IMR-90 (cell line): Measurements from ENCODE around the gene EML5. TPM values are rescaled to one million over a fixed set of nuclear protein-coding genes. Genes with fewer than 3 reads are reported as not detected.

ENCODE experiments used
- ATAC-seq: fragments of 200-7000 bp; cut with Tn5 transposase; 2 replicates; pipeline ENCODE4 v1.9.1; 2020; ENCODE audit warnings: low read depth, mild to moderate bottlenecking, moderate library complexity
- BruUV-seq: library from RNA; stranded (reverse); fragments of 400-500 nt; replicated peaks from 2 replicates; lab custom pipeline; 2021; lab: Mats Ljungman, UMichigan
- CTCF ChIA-PET: fragments of 300-600 bp; formaldehyde crosslinking; extraction: SDS; loops from one replicate; lab custom pipeline; 2021; ENCODE audit warnings: antibody characterized with exemption; lab: Yijun Ruan, JAX
- POLR2A ChIA-PET: fragments of 300-600 bp; sonication (Branson Sonifier 250); formaldehyde crosslinking; loops from one replicate; lab custom pipeline; 2022; ENCODE audit warnings: antibody characterized with exemption; ENCODE audit not compliant: unreplicated experiment; lab: Charles Lee
- DNase-seq: peaks from one replicate; pipeline ENCODE4 v3.0.0; 2013
- H2AFZ ChIP-seq: replicated peaks from 2 replicates; pipeline ENCODE3; 2013; ENCODE audit warnings: low read length, mild to moderate bottlenecking; ENCODE audit not compliant: poor library complexity
- H2AK5ac ChIP-seq: 2 replicates; pipeline ENCODE4 v1.6.1; 2013; ENCODE audit warnings: low read depth, low read length, inconsistent platforms
- H2AK9ac ChIP-seq: replicated peaks from 2 replicates; pipeline ENCODE3; 2013; ENCODE audit warnings: mild to moderate bottlenecking, low read depth, low read length, moderate library complexity; ENCODE audit not compliant: poor library complexity
- H2BK120ac ChIP-seq: 2 replicates; pipeline ENCODE4 v1.6.1; 2013; ENCODE audit warnings: low read depth, low read length, inconsistent platforms
- H2BK15ac ChIP-seq: 3 replicates; pipeline ENCODE4 v1.6.1; 2013; ENCODE audit warnings: low read depth, low read length, inconsistent platforms
- H2BK20ac ChIP-seq: 2 replicates; pipeline ENCODE4 v1.6.1; 2013; ENCODE audit warnings: low read depth, mild to moderate bottlenecking, inconsistent platforms, low read length, moderate library complexity
- H2BK5ac ChIP-seq: 2 replicates; pipeline ENCODE4 v1.6.1; 2013; ENCODE audit warnings: mild to moderate bottlenecking, low read depth, low read length, inconsistent platforms; ENCODE audit not compliant: poor library complexity, severe bottlenecking
- H3K14ac ChIP-seq: replicated peaks from 2 replicates; pipeline ENCODE4 v1.6.1; 2013; ENCODE audit warnings: low read depth, low read length, inconsistent platforms
- H3K18ac ChIP-seq: 2 replicates; pipeline ENCODE4 v1.6.1; 2013; ENCODE audit warnings: low read depth, low read length, control low read depth
- H3K23ac ChIP-seq: 2 replicates; pipeline ENCODE4 v1.6.1; 2013; ENCODE audit warnings: low read depth, low read length, inconsistent platforms
- H3K27ac ChIP-seq: 2 replicates; pipeline ENCODE4 v1.5.1; 2013; ENCODE audit warnings: mild to moderate bottlenecking, control low read depth, low read length; ENCODE audit not compliant: insufficient read depth
- H3K27me3 ChIP-seq: 2 replicates; pipeline ENCODE4 v1.6.1; 2013; ENCODE audit warnings: low read length; ENCODE audit not compliant: control insufficient read depth, insufficient read depth
- H3K36me3 ChIP-seq: 2 replicates; pipeline ENCODE4 v1.6.1; 2013; ENCODE audit warnings: low read length, mixed read lengths; ENCODE audit not compliant: control insufficient read depth, insufficient read depth
- H3K4ac ChIP-seq: 2 replicates; pipeline ENCODE4 v1.6.1; 2013; ENCODE audit warnings: low read depth, low read length, inconsistent platforms
- H3K4me1 ChIP-seq: 2 replicates; pipeline ENCODE4 v1.6.1; 2013; ENCODE audit warnings: low read length, mixed read lengths; ENCODE audit not compliant: control insufficient read depth, insufficient read depth
- H3K4me2 ChIP-seq: 2 replicates; pipeline ENCODE4 v1.6.1; 2013; ENCODE audit warnings: low read depth, mild to moderate bottlenecking, control low read depth, low read length, moderate library complexity
- H3K4me3 ChIP-seq: 2 replicates; pipeline ENCODE4 v1.5.1; 2013; ENCODE audit warnings: low read depth, mild to moderate bottlenecking, control low read depth, low read length, moderate library complexity; ENCODE audit not compliant: insufficient read depth
- H3K56ac ChIP-seq: 2 replicates; pipeline ENCODE4 v1.6.1; 2013; ENCODE audit warnings: low read length, inconsistent platforms; ENCODE audit not compliant: insufficient read depth; ENCODE audit errors: extremely low read depth
- H3K79me1 ChIP-seq, 2 experiments: 2 replicates each; pipeline ENCODE4 v1.6.1; 2013; ENCODE audit warnings: low read length in 2 of 2, inconsistent platforms in 1 of 2, low read depth in 1 of 2
- H3K9ac ChIP-seq: 2 replicates; pipeline ENCODE4 v1.6.1; 2013; ENCODE audit warnings: low read depth, low read length, control low read depth
- H3K9me1 ChIP-seq: 2 replicates; pipeline ENCODE4 v1.6.1; 2013; ENCODE audit warnings: low read length, inconsistent platforms; ENCODE audit not compliant: insufficient read depth
- H3K9me3 ChIP-seq: 2 replicates; pipeline ENCODE4 v1.6.1; 2013; ENCODE audit warnings: low read length; ENCODE audit not compliant: control insufficient read depth, insufficient read depth
- H4K20me1 ChIP-seq: 2 replicates; pipeline ENCODE4 v1.6.1; 2013; ENCODE audit warnings: low read length, inconsistent platforms; ENCODE audit not compliant: insufficient read depth
- H4K5ac ChIP-seq: 2 replicates; pipeline ENCODE4 v1.6.1; 2013; ENCODE audit warnings: mild to moderate bottlenecking, low read depth, low read length, control low read depth
- H4K8ac ChIP-seq, 2 experiments: 2 replicates each; pipeline ENCODE4 v1.6.1; 2013; ENCODE audit warnings: low read depth in 2 of 2, low read length in 2 of 2, control low read depth in 1 of 2, inconsistent platforms in 1 of 2
- H4K91ac ChIP-seq: 2 replicates; pipeline ENCODE4 v1.6.1; 2013; ENCODE audit warnings: low read depth, low read length, inconsistent platforms; ENCODE audit not compliant: insufficient read depth
- ELK1 ChIP-seq: fragments of 150-350 bp; IDR thresholded peaks from 2 replicates; pipeline ENCODE4 v1.6.1; 2016; ENCODE audit warnings: low read depth, mild to moderate bottlenecking, low read length, moderate library complexity, borderline replicate concordance
- MXI1 ChIP-seq: IDR thresholded peaks from 2 replicates; pipeline ENCODE4 v1.6.1; 2012; ENCODE audit warnings: low read depth, mild to moderate bottlenecking, low read length, moderate library complexity, borderline replicate concordance
- RAD21 ChIP-seq: IDR thresholded peaks from 2 replicates; pipeline ENCODE4 v1.6.1; 2012; ENCODE audit warnings: low read length, improper control_type of control experiment
- RCOR1 ChIP-seq: IDR thresholded peaks from 2 replicates; pipeline ENCODE4 v1.6.1; 2012; ENCODE audit warnings: mild to moderate bottlenecking, low read length, improper control_type of control experiment; ENCODE audit not compliant: insufficient replicate concordance
- SMC3 ChIP-seq: fragments of 150-350 bp; IDR thresholded peaks from 2 replicates; pipeline ENCODE4 v1.6.1; 2016; ENCODE audit warnings: low read depth, mild to moderate bottlenecking, antibody characterized with exemption, low read length, moderate library complexity
- WGBS, 2 experiments: methylation state at CpG; one replicate each; pipeline versions ENCODE4 v1.1.5 to v1.1.7; 2013; ENCODE audit warnings: missing lambda C conversion rate in 2 of 2; ENCODE audit not compliant: insufficient read length in 1 of 2; ENCODE audit errors: extremely low coverage in 2 of 2; 5-methylcytosine and 5-hydroxymethylcytosine counted together
- dilution Hi-C: fragments of 300-500 bp; cut with HindIII; formaldehyde crosslinking; loops from one replicate; pipeline ENCODE4 v1.14.3; 2018; ENCODE audit warnings: low sequenced_read_pairs; ENCODE audit not compliant: unreplicated experiment
- in situ Hi-C: fragments of 300-500 bp; cut with MboI; formaldehyde crosslinking; loops from 3 replicates; pipeline ENCODE4 v1.14.3; 2019; ENCODE audit warnings: low sequenced_read_pairs, inconsistent platforms, mixed read lengths
- intact Hi-C: fragments of 100-400 bp; cut with micrococcal nuclease; formaldehyde crosslinking; loops from 2 replicates; pipeline ENCODE4 v1.10.0; 2022
- polyA plus RNA-seq, 3 experiments: library from polyadenylated mRNA; depleted of rRNA; stranded (reverse); fragments of >200 nt; gene quantifications; 2 replicates each; pipeline ENCODE4 v1.2.3, GENCODE V29; 2012; ENCODE audit warnings: low replicate concordance in 1 of 3
- total RNA-seq: library from RNA; depleted of rRNA; stranded (reverse); fragments of >200 nt; gene quantifications from 2 replicates; pipeline ENCODE4 v1.2.3, GENCODE V29; 2012

Gene EML5
- total and polyA plus RNA-seq, 2 of the 4 experiments (the other 2 are of a cell fraction): 8.1 to 22.2 TPM

- H3K4ac ChIP-seq: no peak overlapping the region
- no peak overlapping the region for H2BK120ac ChIP-seq
- dilution Hi-C loops: no loop called here
- H2AK9ac ChIP-seq: no peak overlapping the region
- ChIA-PET POLR2A (no interaction called here), CTCF (no interaction called here)
- no peak overlapping the region for H3K23ac ChIP-seq
- H4K20me1 ChIP-seq: no peaks in the 10 kb centered on the region
- H3K4me1 ChIP-seq: peaks cover 4% of the 10 kb centered on the region; the same call in 1 of the 2 replicates
- H4K5ac ChIP-seq: no peak overlapping the region
- no TSS peak for BruUV-seq
- in situ Hi-C loops: no loop called here
- no peak overlapping the region for H2BK5ac ChIP-seq
- H2AK5ac ChIP-seq: no peak overlapping the region
- no peak overlapping the region for H3K56ac ChIP-seq
- no peak overlapping the region for H4K91ac ChIP-seq
- no peaks in the 10 kb centered on the region for H3K36me3 ChIP-seq
- intact Hi-C loops: no loop called here
- TF ChIP-seq RCOR1: no peak
- no peak for TF ChIP-seq ELK1
- TF ChIP-seq SMC3: no peak
- TF ChIP-seq RAD21: no peak
- TF ChIP-seq MXI1: no peak
- no peak overlapping the region for H3K14ac ChIP-seq
- peaks cover 8 to 22% of the 10 kb centered on the region in 2 experiments; a peak in 3 of 4 replicates for H3K79me1 ChIP-seq
- no peaks in the 10 kb centered on the region for H3K27me3 ChIP-seq
- no CpG with 5 or more reads among the region's 1 CpG for WGBS, 2 experiments
- no peak overlapping the region for H3K18ac ChIP-seq
- no peak overlapping the region for H3K4me3 ChIP-seq
- H3K27ac ChIP-seq: no peak overlapping the region
- H3K4me2 ChIP-seq: no peak overlapping the region
- H2BK20ac ChIP-seq: no peak overlapping the region
- no peak for DNase-seq
- no peak overlapping the region for H2AFZ ChIP-seq
- H2BK15ac ChIP-seq: no peak overlapping the region
- H3K9me3 ChIP-seq: no peaks in the 10 kb centered on the region
- ATAC-seq: no peak
- 0 out of 2 replicates have a peak, but pooled peaks cover 2% of the 10 kb centered on the region for H3K9me1 ChIP-seq
- no peak overlapping the region for H3K9ac ChIP-seq
- H4K8ac ChIP-seq: no peak overlapping the region
Observed at GRCh38 chr14:88750413-88750812, 42.3 kb downstream of the EML5 start.
